GM18868 (cell line): ENCODE data around the gene MT1M.
A peak's percentile ranks its signal among the peaks of the same experiment; 100 is the strongest.

Source experiments
- ATAC-seq: cut with Tn5 transposase; IDR thresholded peaks from one replicate; pipeline ENCODE4 v1.9.1; 2021; ENCODE audit warnings: mild to moderate bottlenecking, moderate library complexity; ENCODE audit not compliant: unreplicated experiment

The MT1M gene

GRCh38 chr16:56625943-56626654 lies 6.4 kb upstream of the MT1M start:
- ATAC-seq = no peak

- ATAC-seq = no peak
These were observed 5.8 kb upstream of the MT1M start for GRCh38 chr16:56626685-56627084.

GRCh38 chr16:56628486-56629350 lies 3.7 kb upstream of the MT1M start:
- ATAC-seq = no peak

GRCh38 chr16:56629531-56629930 lies 2.9 kb upstream of the MT1M start:
- ATAC-seq = peak; percentile 33

GRCh38 chr16:56630134-56630533 lies 2.3 kb upstream of the MT1M start:
- peak; percentile 93 for ATAC-seq

GRCh38 chr16:56631197-56631596 lies 1.3 kb upstream of the MT1M start:
- ATAC-seq = no peak

GRCh38 chr16:56631832-56632155 lies 665 bp upstream of the MT1M start:
- ATAC-seq = no peak

GRCh38 chr16:56632848-56633365 lies 448 bp downstream of the MT1M start:
- ATAC-seq = no peak

GRCh38 chr16:56633535-56633934 lies 1.1 kb downstream of the MT1M start:
- no peak for ATAC-seq

- no peak for ATAC-seq
These were observed 2.4 kb downstream of the MT1M start for GRCh38 chr16:56634715-56635440.

- ATAC-seq = no peak
These were observed 3.0 kb downstream of the MT1M start for GRCh38 chr16:56635441-56635967.

GRCh38 chr16:56636616-56637413 lies 4.4 kb downstream of the MT1M start:
- ATAC-seq = no peak

GRCh38 chr16:56637814-56638750 lies 5.6 kb downstream of the MT1M start, which contains the start of gene MT1A:
TSS of gene MT1A (plus strand) at chr16:56638666. CDS start at chr16:56638739, 73 bp downstream.
- ATAC-seq = no peak

- no peak for ATAC-seq
These were observed 6.6 kb downstream of the MT1M start for GRCh38 chr16:56639045-56639444.

GRCh38 chr16:56640076-56640475 lies 7.6 kb downstream of the MT1M start:
- ATAC-seq = no peak

GRCh38 chr16:56641166-56641565 lies 8.7 kb downstream of the MT1M start:
- no peak for ATAC-seq

GRCh38 chr16:56643080-56643778 lies 10.8 kb downstream of the MT1M start:
- peak; percentile 86 for ATAC-seq

GRCh38 chr16:56643833-56644232 lies 11.4 kb downstream of the MT1M start:
- ATAC-seq = no peak

GRCh38 chr16:56645311-56645710 lies 12.9 kb downstream of the MT1M start:
- no peak for ATAC-seq
